Measurements from ENCODE around the gene BRD2.
A peak's percentile ranks its signal among the peaks of the same experiment; 100 is the strongest.

The BRD2 gene

GRCh38 chr6:33001685-33002084, 33.3 kb downstream of the BRD2 start:
- no peak for DNase-seq

GRCh38 chr6:33004940-33005339, 36.5 kb downstream of the BRD2 start:
- DNase-seq: no peak

- no peak for DNase-seq
Observed at GRCh38 chr6:33007831-33008400, 39.5 kb downstream of the BRD2 start.

- DNase-seq: no peak
Observed at GRCh38 chr6:33008944-33009861, 40.8 kb downstream of the BRD2 start, which contains the start of gene HLA-DOA. Gene HLA-DOA, minus strand, starts transcription at chr6:33009591.

- DNase-seq: no peak
Observed at GRCh38 chr6:33010356-33010755, 42.0 kb downstream of the BRD2 start.

GRCh38 chr6:33013608-33014007, 45.2 kb downstream of the BRD2 start:
- no peak for DNase-seq

GRCh38 chr6:33014841-33015634, 46.6 kb downstream of the BRD2 start:
- peak; percentile 63 for DNase-seq

GRCh38 chr6:33015798-33016197, 47.4 kb downstream of the BRD2 start:
- DNase-seq: no peak

- DNase-seq: no peak
Observed at GRCh38 chr6:33017018-33017417, 48.6 kb downstream of the BRD2 start.

GRCh38 chr6:33017694-33018353, 49.4 kb downstream of the BRD2 start:
- no peak for DNase-seq

GRCh38 chr6:33018418-33018817, 50.0 kb downstream of the BRD2 start:
- DNase-seq: no peak

- DNase-seq: no peak
Observed at GRCh38 chr6:33018904-33019303, 50.5 kb downstream of the BRD2 start.

- no peak for DNase-seq
Observed at GRCh38 chr6:33019372-33019771, 51.0 kb downstream of the BRD2 start.

- DNase-seq: no peak
Observed at GRCh38 chr6:33021917-33022316, 53.5 kb downstream of the BRD2 start.

GRCh38 chr6:33023536-33023935, 55.1 kb downstream of the BRD2 start:
- no peak for DNase-seq

GRCh38 chr6:33024521-33024920, 56.1 kb downstream of the BRD2 start:
- DNase-seq: no peak

- DNase-seq: no peak
Observed at GRCh38 chr6:33028220-33028849, 59.9 kb downstream of the BRD2 start.

- no peak for DNase-seq
Observed at GRCh38 chr6:33029328-33030184, 61.2 kb downstream of the BRD2 start.

- DNase-seq: no peak
Observed at GRCh38 chr6:33030245-33030644, 61.9 kb downstream of the BRD2 start.
